GDM1 (cell line): ENCODE measurements around the gene SNX9.
A peak's percentile ranks its signal among the peaks of the same experiment; 100 is the strongest.

Source experiments
- DNase-seq: peaks from one replicate; lab custom pipeline; 2025; lab: John Stamatoyannopoulos, UW

The SNX9 gene

DNA sequence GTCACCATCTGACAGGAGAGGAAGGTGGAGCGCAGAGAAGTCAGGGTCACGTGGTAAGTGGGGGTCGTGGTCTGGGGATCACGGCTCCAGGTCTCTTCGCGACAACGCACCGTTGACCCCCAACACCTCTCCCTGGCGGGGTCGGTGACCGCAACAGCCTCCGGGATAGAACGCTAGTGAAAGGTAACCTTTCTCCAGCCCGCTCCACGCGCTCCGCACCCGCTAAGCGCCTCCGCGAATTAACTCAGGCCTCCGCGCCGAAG is 158.0 kb downstream of the SNX9 start:
- DNase-seq = no peak

DNA sequence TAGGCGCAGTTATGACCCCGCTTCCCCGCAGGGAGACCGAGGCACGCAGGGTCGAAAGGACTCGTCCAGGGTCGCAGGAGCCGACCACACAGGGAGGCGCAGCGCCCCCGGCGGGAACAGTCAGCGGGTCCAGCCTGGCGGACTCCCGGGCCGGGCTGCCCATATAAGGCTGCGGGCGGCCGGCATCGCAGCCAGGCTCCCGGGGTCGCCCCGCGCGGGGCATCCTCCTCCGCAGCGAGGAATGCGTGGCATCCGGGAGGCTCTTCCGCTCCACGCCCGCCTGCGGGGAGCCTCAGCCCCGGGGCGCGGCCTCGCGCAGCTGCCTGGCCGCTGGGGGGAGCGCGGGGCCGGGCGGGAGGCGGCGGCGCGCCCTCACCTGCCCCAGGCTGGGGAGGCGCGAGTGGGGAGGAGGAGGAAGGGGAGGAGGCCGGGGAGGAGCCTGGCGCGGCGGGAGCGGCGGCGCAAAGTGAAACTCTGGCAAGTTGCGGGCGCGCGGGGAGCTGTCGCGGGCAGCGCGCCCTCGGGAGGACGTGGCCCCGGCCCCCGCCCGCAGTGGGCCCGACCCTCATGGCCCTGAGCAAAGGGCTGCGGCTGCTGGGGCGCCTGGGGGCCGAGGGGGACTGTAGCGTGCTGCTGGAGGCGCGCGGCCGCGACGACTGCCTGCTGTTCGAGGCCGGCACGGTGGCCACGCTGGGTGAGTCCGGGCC is 158.5 kb downstream of the SNX9 start, which contains the start of gene SYNJ2:
Gene SYNJ2 (plus strand): TSS at position 469 of the 707 bp plus-strand sequence. CDS start 99 bp downstream, at position 568.
- DNase-seq = peak; percentile 76

DNA sequence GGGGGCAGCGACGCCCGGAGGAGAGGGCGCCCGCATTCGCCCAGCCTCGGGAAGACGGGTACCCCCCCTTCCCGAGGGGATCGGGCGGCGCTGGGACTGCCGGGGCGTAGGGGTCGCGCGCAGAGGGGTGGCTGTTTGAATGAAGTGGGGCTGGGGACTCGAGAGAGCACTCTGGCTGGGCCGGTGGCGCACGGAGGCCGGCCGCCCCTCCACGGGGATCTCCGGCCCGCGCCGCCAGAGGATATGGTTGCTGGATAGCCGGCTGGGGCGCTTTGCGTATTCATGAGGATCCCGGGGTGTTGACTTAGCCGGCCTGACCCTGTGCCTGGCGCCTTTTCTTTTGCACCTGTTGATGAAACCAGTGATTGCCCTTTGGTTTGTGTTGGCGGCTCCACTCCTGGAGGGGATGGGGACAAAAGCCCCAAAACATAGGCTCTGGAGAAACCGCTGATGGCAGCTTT is 159.1 kb downstream of the SNX9 start:
- DNase-seq = no peak

DNA sequence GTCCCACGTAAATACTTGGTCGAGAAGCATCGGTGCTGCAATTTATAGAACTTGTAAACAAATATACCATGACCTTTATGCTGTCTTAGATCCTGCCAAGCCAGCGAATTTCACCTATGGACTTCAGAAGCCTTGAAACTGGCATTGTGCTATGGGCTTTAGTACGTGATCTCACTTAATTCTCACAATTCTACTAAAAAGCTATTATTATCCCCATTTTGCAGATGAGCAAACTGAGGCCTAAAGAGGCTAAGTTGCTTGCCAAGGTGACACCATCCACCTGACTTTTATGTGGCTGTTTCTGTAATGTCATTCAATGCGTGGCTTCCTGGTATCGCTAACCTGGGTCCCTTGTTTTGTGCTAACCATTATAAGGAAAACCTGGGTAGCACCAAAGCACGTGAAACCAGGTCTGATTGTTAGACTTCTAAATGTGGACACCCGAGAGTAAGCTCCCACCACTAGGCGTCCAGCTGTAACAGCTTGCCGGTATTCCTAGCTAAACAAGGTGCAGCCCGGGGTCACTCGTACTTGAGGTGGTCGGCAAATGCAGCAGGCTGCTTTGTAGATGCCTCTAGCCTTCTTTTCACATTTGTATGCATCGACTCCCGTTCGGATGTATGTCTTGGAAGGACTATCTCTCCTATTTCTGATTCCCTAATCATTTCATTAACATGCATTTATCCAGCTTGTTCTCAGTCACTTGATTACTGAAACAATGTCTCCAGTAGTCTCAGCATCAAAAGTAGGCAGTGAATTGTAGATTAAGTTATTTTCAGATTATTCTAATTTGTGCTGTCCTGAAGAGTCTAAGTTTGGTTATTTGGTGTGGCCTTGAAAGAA is 159.7 kb downstream of the SNX9 start:
- DNase-seq = no peak

DNA sequence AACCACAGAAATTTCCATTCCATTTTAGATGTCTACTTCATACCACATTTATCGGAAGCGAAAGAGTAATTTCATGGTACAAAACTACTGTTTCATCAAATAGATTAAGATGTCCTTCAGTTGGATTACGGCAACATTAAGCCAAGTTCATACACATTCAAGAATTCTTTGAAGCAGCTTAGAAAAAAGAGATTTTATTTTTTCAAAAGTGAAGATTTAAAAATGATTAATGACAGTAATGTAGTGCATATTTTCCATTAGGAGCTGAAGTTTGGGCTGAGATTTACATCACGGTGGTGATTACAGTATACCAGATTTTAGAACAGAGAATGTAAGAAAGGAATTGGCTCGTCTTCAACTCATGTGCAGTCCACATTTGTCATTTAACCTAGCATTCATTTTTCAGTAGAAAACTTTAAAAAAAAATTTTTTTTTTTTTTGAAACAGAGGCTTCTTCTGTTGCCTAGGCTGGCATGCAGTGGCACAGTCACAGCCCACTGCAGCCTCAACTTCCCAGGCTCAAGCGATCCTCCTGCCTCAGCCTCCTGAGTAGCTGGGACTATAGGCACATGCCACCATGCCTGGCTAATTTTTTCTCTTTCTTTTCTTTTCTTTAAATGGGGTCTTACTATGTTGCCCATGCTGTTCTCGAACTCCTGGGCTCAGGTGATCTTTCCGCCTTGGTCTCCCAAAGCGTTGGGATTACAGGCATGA is 160.5 kb downstream of the SNX9 start:
- DNase-seq = no peak

DNA sequence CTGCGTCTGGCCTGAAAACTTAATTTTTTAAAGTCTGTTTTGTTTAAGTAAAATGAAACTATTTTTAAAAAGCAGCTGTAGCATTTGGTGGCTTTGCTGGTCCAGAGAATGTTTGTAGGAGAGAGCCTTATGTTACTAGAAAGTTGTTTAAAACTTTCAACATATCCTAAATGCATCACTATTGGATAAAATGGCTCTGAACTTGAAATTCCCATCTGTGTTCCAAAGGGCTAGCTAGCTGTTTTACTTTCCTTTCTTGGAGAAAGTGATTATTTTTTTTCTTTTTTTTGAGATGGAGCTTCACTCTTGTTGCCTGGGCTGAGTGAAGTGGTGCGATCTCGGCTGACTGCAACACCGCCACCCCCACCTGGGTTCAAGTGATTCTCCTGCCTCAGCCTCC is 161.1 kb downstream of the SNX9 start:
- DNase-seq = no peak

DNA sequence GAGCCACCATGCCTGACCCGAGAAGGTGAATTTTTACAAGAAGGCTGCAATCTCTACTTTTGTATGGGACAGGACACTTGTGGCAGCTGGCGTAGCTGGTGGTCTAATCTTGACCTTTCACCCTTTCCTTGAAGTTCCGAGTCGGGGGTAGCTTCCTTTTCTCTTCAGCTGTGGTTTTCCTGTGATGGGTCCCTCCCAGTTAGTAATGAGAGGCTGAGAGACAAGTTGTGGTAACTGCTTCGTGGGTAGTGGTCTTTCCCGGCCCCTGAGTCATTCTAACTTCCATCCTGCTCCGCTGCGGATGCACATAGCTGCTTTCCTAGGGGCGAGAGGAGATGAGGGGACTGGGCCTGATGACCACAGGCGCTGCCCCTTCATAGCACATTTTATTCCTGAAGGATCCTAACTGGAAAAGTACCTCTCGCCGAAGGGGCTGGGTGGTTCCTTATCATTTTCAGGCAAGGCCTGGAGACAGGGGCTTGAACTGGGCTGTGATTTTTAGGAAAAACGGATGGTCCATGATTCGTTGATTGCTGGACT is 161.7 kb downstream of the SNX9 start:
- peak; percentile 43 for DNase-seq

DNA sequence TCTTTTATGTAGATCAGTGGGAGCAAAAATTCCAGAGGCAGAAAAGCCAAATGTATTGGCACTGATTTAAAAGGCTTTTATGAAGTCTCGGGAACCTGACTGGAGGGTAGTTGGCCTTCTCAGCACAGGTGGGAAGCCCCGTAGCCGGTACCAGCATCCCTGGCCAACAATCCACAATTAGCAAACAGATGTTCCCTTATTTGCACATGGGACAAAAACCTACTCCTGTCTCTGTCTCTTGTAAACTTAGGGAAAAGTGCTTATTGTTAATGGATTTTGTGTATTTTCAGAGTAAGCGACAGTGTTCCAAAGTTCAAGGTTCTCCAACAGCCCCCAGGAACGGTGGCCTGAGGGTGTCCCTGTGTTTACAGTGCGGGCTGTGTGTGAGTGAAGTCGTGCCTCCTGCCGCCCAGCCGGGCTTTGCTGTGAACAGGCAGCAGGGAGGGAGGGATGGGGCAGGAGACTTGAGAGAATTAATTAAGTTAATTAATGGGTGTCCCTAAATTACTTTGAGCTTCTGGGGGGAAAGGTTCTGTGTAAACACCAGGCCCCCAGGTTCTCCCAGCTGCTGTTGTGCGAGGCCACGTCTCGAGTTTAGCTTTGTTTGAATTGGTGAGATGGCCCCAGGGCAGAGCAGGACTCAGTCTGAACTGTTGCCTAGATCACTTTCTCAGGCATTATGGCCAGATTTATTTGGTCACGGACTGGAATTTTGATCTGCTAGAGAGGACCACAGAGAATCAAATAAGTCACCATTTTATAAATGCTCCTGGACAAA is 162.5 kb downstream of the SNX9 start:
- no peak for DNase-seq

DNA sequence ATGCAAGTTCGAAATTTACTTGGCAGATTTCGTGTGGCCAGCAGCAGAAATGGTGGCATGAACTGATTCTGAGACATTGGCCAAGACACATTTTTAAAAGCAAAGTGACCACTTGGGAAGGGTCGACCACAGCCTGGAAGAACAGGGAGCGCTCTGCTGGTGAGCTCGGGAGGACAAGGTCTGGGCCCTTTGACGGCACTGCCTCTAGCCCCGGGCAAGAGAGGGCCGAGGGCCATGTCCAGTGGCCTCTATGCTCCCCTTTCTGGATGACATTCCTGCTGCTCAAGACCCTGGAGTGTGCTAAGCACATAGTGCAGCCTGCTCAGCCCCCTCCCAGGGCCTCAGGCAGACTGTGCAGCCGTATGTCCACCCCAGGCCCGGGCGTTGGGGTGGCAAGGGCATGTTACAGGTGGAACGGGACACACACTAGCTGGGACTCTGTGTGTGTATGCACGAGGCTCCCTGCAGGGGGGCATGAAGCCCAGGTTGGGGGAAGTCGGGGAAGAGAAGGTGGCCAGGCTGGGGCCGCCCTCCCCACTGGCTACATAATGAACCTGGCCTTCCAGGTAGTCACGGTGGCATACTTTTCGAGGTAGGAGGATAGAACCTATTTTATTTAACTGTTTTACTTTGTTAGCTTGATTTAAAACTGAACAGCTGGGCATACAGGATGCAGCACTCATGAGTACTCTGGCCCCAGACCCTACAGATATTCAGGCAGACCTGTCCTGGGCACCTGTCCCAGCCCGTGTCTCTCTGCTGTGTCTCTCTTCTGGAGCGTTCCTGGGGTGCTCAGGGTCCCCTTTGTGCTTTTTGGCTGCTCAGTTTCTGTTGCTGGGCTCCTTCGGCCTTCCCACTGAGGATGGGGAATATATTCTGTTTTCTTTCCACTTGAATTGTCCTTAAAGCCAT is 165.0 kb downstream of the SNX9 start:
- no peak for DNase-seq

DNA sequence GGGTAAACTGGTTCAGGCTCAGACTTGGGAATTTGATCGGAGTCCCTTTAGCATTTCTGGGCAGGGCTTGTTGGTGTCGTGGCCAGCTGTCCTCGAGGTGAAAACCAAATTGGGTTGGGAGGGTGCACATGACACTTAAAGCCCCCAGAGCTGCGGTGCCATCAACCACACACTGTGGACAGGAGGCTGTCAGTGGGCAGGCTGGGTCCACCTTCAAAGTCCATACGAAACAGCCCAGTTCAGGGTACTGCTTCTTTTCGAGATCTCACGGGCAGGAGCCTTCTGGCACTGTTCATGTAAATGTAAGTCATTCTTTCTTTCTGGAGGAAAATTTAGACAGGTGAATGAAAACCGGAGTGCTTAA is 165.6 kb downstream of the SNX9 start:
- DNase-seq = no peak

DNA sequence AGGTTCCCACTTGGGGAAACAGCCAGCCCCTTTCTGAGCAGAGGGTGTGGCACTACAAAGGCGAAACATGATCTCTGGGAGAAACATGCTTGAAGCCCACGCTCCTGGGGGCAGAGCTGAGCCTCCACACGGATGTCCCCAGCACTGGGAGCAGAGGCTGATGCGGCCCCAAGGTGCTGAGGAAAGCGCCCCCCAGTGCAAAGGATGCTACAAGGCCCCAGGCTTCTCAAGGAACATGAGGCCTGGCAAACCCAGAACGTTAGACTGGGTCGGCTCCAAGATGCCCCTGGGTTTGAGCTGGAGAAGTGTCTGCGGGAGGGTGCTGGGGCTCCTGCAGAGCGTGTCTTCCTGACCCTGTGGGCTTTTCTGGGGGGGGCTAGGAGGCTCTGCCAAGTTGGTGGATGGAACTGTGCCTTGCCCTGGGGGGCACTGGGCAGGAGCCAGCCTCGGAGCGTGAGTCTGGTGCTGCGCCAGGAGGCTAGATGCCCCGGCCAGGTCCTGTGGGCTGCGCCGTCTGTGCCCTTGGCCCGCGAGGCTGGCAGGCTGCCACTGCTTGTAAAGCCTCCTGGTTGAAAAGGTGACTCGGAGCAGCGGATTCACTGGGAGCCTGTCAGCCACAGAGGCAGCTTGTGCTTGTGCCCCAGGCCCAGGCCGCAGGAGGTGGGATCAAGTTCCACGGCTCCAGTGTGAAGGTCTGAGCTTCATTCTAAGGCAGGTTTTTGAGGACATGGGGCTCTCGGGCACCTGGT is 166.7 kb downstream of the SNX9 start:
- DNase-seq = no peak

DNA sequence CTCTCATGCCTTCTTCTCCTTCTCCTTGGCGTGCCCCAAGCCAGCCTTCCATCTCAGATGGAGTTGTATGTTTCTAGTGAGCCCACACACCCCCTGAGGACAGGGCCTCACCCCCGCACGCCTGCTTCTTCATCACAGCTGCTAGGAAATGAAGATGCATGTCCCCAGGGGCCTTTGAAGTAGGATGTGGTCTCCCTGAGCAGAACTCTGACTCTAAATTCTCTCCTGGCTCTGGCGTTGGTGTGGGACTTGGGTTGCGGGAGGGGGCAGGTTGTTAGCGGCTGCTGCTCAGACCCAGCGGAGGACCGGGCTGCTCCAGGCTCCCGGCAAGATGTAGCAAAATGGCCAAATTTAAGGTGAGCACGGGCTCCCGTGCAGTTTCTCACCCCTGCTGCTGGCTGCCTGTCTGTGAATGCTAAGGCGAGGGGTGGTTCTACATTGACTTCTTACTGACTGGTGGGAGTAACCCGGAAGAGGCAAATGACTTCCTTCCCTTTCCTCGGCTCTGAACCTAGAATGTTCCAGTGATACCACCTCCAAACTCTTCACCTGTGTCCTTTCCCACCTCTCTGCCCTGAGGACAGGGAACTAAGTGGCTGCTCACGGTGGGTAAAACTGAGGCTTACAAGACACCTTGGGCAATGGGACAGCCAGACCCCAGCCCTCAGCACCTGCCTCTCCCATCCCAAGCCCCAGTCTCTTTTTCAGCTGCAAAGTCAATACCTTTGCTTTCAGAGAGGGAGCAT is 167.4 kb downstream of the SNX9 start:
- no peak for DNase-seq

DNA sequence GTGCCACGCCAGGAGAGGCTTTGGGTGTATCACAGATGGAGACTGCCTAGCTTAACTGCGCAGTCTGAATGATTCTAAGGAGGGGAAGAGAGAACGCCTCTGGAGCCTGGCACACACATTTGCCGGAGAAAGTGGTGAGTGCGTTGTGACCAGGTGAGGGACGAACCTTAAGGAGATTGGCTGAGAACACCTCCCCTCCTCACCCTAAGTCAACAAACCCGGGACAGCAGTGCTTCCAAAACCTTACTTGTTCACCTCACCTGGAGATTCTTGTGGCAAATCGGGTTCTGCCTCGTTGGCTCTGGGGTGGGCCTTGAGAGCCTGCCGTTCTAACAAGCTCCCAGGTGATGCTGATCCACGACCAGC is 168.0 kb downstream of the SNX9 start:
- DNase-seq = no peak

DNA sequence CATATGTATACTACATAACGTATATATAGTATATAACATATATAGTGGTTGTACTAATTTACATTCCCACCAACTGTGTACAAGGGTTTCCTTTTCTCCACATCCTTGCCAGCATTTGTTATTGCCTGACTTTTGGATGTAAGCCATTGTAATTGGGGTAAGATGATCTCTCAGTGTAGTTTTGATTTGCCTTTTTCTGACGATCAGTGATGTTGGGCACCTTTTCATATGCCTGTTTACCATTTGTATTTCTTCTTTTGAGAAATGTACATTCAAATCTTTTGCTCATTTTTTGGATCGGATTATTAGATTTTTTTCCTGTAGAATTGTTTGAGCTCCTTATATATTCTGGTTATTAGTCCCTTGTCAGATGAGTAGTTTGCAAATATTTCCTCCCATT is 170.0 kb downstream of the SNX9 start:
- no peak for DNase-seq

DNA sequence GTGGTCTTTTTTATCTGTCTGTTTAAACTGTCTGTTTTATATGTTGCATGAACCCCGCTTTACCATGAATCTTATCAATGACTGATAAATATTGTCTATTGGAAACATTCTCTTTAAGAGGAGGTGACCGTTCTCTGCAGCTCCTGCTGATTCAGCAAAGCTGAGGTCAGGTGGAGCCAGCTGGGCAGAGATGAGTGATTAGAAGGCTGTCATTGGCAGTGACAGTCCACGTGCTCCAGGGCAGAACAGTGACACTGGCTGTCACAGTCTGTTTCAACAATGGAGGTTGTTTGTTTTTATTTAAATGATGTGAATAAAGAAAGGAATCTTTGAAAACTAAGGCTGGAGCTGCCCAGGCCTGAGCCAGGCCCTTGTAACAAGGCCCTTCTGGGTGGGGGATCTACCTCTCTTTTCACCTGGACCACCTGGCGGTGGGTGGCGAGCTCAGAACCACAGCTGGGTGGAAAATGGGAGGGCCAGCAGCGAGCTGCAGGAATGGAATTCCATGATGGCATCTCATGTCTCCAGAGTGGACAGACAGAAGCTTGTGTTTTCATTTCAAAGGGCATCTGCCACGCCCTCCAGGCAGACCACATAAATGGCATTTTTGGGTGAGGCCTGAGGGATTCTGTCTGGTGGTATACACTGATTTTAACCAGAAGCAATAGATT is 171.2 kb downstream of the SNX9 start:
- DNase-seq = no peak
